MM.1S (cell line): Measurements from ENCODE around the gene EXOC3L4.

Experiments
- CTCF ChIP-seq: fragments of 300-600 bp; sonication (generic); IDR thresholded peaks from 2 replicates; pipeline ENCODE4 v1.5.1; 2016; ENCODE audit warnings: antibody characterized with exemption, low read length, mixed read lengths
- EZH2phosphoT487 ChIP-seq: fragments of 300-600 bp; sonication (generic); IDR thresholded peaks from 2 replicates; pipeline ENCODE4 v1.6.1; 2018; ENCODE audit warnings: antibody characterized with exemption, low read length

DNA sequence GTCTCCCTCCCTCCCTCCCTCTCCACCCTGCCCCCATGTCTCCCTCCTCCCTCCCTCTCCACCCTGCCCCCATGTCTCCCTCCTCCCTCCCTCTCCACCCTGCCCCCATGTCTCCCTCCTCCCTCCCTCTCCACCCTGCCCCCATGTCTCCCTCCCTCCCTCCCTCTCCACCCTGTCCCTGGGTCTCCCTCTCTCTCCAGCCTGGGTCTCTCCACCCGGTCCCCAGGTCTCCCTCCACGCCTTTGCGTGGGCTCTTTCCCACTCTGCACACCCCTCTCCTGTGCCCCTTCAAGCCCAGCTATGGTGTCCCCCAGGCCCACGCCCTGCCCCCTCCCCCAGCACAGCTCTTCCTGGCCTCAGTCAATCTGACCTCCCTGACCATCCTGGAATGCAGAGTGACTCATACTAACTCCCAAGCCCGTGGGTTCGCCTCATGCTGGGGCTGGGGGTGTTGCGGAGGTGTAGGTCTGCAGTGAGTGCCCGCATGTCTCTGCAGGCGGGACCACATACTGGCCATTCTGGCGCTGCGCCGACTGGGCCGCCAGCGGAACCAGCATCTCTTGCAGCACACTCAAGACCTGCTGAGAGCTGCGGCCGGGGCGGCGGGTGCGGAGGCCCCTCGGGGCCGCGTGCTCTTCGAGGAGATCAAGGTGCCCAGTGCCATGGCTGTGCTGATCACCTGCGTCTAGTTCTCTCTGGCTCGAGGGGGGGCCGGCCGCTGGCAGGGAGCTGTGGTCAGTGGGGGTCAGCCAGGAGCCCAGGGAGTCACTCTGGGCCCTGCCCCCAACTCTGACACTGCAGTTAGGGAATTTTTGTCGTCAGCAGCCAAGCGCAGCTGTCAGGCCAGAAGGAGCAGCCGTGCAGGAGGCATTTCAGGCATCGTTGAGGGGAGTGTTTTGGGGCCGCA lies 15.3 kb downstream of the EXOC3L4 start:
- TF ChIP-seq CTCF (no peak), EZH2phosphoT487 (no peak)
